Endothelial cell of umbilical vein (primary cell): ENCODE results near the gene CBL. TPM values are rescaled to one million over a fixed set of nuclear protein-coding genes. Genes with fewer than 3 reads are reported as not detected.
A peak's percentile ranks its signal among the peaks of the same experiment; 100 is the strongest.

ENCODE experiments used
- BruUV-seq: library from RNA; stranded (reverse); fragments of 400-500 nt; replicated peaks from 2 replicates; lab custom pipeline; 2021; lab: Mats Ljungman, UMichigan
- CTCF ChIA-PET: fragments of 300-600, 350-600 bp; sonication (Branson Sonifier 250); formaldehyde crosslinking; loops from one replicate; lab custom pipeline; 2021; ENCODE audit warnings: antibody characterized with exemption, inconsistent platforms; lab: Charles Lee
- POLR2A ChIA-PET: fragments of 300-600, 350-600 bp; sonication (Branson Sonifier 250); formaldehyde crosslinking; loops from one replicate; lab custom pipeline; 2021; ENCODE audit warnings: antibody characterized with exemption, inconsistent platforms; lab: Charles Lee
- DNase-seq: peaks from one replicate; pipeline ENCODE4 v3.0.0-alpha.2; 2011; ENCODE audit warnings: low read depth, low spot score
- FAIRE-seq: peaks from 2 replicates; lab custom pipeline; 2011; peaks lifted over from hg19 to GRCh38; lab: Jason Lieb, UNC
- H2AFZ ChIP-seq: 2 replicates; pipeline ENCODE4 v1.6.0; 2012; ENCODE audit warnings: low read depth, low read length, control low read depth, inconsistent platforms
- H3K27ac ChIP-seq: 2 replicates; pipeline ENCODE4 v1.5.1; 2011; ENCODE audit warnings: low read depth, mild to moderate bottlenecking, control low read depth, low read length, moderate library complexity; ENCODE audit not compliant: insufficient read depth
- H3K27me3 ChIP-seq, 2 experiments: 2 replicates each; pipeline versions ENCODE4 v1.6.0 to v1.6.1; 2011; ENCODE audit warnings: low read length in 2 of 2, mixed read lengths in 1 of 2; ENCODE audit not compliant: control insufficient read depth in 2 of 2, insufficient read depth in 2 of 2
- H3K36me3 ChIP-seq, 2 experiments: 2 replicates in 1 of 2; 3 replicates in 1 of 2; pipeline ENCODE4 v1.5.1; 2011; ENCODE audit warnings: low read length in 2 of 2, mild to moderate bottlenecking in 1 of 2, moderate library complexity in 1 of 2; ENCODE audit not compliant: control insufficient read depth in 2 of 2, insufficient read depth in 2 of 2; ENCODE audit errors: extremely low read depth in 1 of 2
- H3K4me1 ChIP-seq: 3 replicates; pipeline ENCODE4 v1.5.1; 2011; ENCODE audit warnings: mild to moderate bottlenecking, low read length; ENCODE audit not compliant: control insufficient read depth, insufficient read depth; ENCODE audit errors: extremely low read depth
- H3K4me2 ChIP-seq: 2 replicates; pipeline ENCODE4 v1.6.1; 2011; ENCODE audit warnings: low read length, control low read depth, mixed read lengths; ENCODE audit not compliant: insufficient read depth
- H3K4me3 ChIP-seq, 3 experiments: fragments of 200-600 bp in 1 of 3; sonication (generic), shearing (Covaris generic) in 1 of 3; replicated peaks in 1 of 3; 2 replicates each; pipeline ENCODE4 v1.5.1; 2011 to 2016; ENCODE audit warnings: control low read depth in 3 of 3, low read length in 3 of 3, mild to moderate bottlenecking in 2 of 3, inconsistent platforms in 1 of 3, low read depth in 1 of 3, moderate library complexity in 1 of 3; ENCODE audit not compliant: insufficient read depth in 1 of 3
- H3K79me2 ChIP-seq: 2 replicates; pipeline ENCODE4 v1.6.0; 2012; ENCODE audit warnings: low read length, inconsistent platforms; ENCODE audit not compliant: control insufficient read depth, insufficient read depth
- H3K9ac ChIP-seq: replicated peaks from 2 replicates; pipeline ENCODE3; 2011; ENCODE audit warnings: low read length, control low read depth; ENCODE audit not compliant: insufficient read depth; ENCODE audit errors: extremely low read depth
- H3K9me1 ChIP-seq: replicated peaks from 3 replicates; pipeline ENCODE4 v1.6.0; 2011; ENCODE audit warnings: mild to moderate bottlenecking, low read length; ENCODE audit not compliant: control insufficient read depth, insufficient read depth; ENCODE audit errors: extremely low read depth
- H3K9me3 ChIP-seq: replicated peaks from 2 replicates; pipeline ENCODE4 v1.5.1; 2012; ENCODE audit warnings: low read length, inconsistent platforms; ENCODE audit not compliant: control insufficient read depth, insufficient read depth
- H4K20me1 ChIP-seq: replicated peaks from 2 replicates; pipeline ENCODE3; 2011; ENCODE audit warnings: mild to moderate bottlenecking, low read length; ENCODE audit not compliant: control insufficient read depth, insufficient read depth; ENCODE audit errors: extremely low read depth
- JUN ChIP-seq: IDR thresholded peaks from 2 replicates; pipeline ENCODE4 v1.6.1; 2011; ENCODE audit warnings: borderline replicate concordance, low read depth; ENCODE audit not compliant: insufficient read length, insufficient read depth
- POLR2A ChIP-seq: IDR thresholded peaks from 2 replicates; pipeline ENCODE4 v1.6.1; 2012; ENCODE audit warnings: low read depth, mild to moderate bottlenecking, control low read depth, low read length
- dilution Hi-C: fragments of 300-500 bp; cut with MboI; formaldehyde crosslinking; loops from one replicate; pipeline ENCODE4 v1.15.0; 2019; ENCODE audit warnings: low sequenced_read_pairs; ENCODE audit not compliant: extremely low pct_ligation_motif_present
- intact Hi-C: fragments of 100-400 bp; cut with micrococcal nuclease; formaldehyde crosslinking; loops from one replicate; pipeline ENCODE4 v1.10.0; 2022
- polyA plus RNA-seq, 4 experiments: library from polyadenylated mRNA; depleted of rRNA in 3 of 4; stranded (reverse) in 3 of 4; unstranded in 1 of 4; fragments of >200 nt; gene quantifications; 2 replicates each; pipeline versions ENCODE4 v1.2.1 to v1.2.3, GENCODE V29; 2011 to 2012; ENCODE audit warnings: missing spikeins in 1 of 4
- total RNA-seq: library from RNA; stranded (reverse); gene quantifications from 2 replicates; pipeline ENCODE4 v1.2.3, GENCODE V29; 2021
- TF ChIP-seq, protein P1 (sequence below), 2 donors: IDR thresholded peaks; 1 replicate in 1 of 2; 2 replicates in 1 of 2; pipeline ENCODE4 v1.5.1; 2011; ENCODE audit warnings: low read length in 2 of 2, mild to moderate bottlenecking in 2 of 2, moderate library complexity in 2 of 2, control low read depth in 1 of 2, inconsistent platforms in 1 of 2, low read depth in 1 of 2; ENCODE audit not compliant: insufficient read depth in 1 of 2; ENCODE audit errors: extremely low read depth in 1 of 2

Gene CBL
- total and polyA plus RNA-seq, 2 donors (not counting 3 experiments of a cell fraction or from before 2014, with no cell fraction given), result 15.5 to 41.5 TPM

- dilution Hi-C loops (no loop called here), intact Hi-C loops (loop anchor here (5.0 kb wide), 2 partner anchors 252 to 407 kb away; partner anchors contain the start of gene VPS11)
- Histone ChIP-seq H3K9ac (peak overlapping the region; percentile 61), H3K4me3 (no peak overlapping the region), H3K27ac (peak overlapping the region; percentile 93), H3K27me3 (no peaks in the 10 kb centered on the region), H3K9me3 (no peaks in the 10 kb centered on the region), H3K9me1 (no peaks in the 10 kb centered on the region), H3K36me3 (peaks cover 3 to 9% of the 10 kb centered on the region in 2 experiments), H3K4me1 (peaks cover 61% of the 10 kb centered on the region), H2AFZ (no peak overlapping the region), H3K4me2 (peak overlapping the region; percentile 6), H3K79me2 (peaks cover 33% of the 10 kb centered on the region), H4K20me1 (no peaks in the 10 kb centered on the region)
- FAIRE-seq (no peak), DNase-seq (no peak)
- ChIA-PET CTCF (interaction anchor here (0.7 to 15.9 kb wide), 5 partner anchors 12 to 225 kb away, joined by 3 to 301 read pairs (median 17); partner anchors contain the start of genes C1QTNF5 and CBL), POLR2A (interaction anchor here (0.6 to 2.6 kb wide), 5 partner anchors 11 to 224 kb away, joined by 6 to 18 read pairs (median 10); partner anchors contain the start of gene C1QTNF5)
- TSS peak; percentile 16 for BruUV-seq
- TF ChIP-seq POLR2A (peak; percentile 15), JUN (no peak)
- TF ChIP-seq, protein P1, sequence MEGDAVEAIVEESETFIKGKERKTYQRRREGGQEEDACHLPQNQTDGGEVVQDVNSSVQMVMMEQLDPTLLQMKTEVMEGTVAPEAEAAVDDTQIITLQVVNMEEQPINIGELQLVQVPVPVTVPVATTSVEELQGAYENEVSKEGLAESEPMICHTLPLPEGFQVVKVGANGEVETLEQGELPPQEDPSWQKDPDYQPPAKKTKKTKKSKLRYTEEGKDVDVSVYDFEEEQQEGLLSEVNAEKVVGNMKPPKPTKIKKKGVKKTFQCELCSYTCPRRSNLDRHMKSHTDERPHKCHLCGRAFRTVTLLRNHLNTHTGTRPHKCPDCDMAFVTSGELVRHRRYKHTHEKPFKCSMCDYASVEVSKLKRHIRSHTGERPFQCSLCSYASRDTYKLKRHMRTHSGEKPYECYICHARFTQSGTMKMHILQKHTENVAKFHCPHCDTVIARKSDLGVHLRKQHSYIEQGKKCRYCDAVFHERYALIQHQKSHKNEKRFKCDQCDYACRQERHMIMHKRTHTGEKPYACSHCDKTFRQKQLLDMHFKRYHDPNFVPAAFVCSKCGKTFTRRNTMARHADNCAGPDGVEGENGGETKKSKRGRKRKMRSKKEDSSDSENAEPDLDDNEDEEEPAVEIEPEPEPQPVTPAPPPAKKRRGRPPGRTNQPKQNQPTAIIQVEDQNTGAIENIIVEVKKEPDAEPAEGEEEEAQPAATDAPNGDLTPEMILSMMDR (IDR thresholded peaks at IDR 0.05; ENCODE audit: extremely low read depth in 1 of 2, insufficient read depth in 1 of 2, low read depth in 1 of 2, low read length in 2 of 2), result no peak
Observed at GRCh38 chr11:119319136-119319699, 113.1 kb downstream of the CBL start.
